Natural killer cell (primary cell): Measurements from ENCODE around the gene EPHA10. TPM values are rescaled to one million over a fixed set of nuclear protein-coding genes. Genes with fewer than 3 reads are reported as not detected.

Source experiments
- ATAC-seq, 3 donors: fragments of 150-1000 bp in 2 of 3; fragments of 200-7000 bp in 1 of 3; cut with Tn5 transposase; 1 replicate in 1 of 3; 2 replicates in 2 of 3; pipeline ENCODE4 v1.10.0; 2021; ENCODE audit warnings: mild to moderate bottlenecking in 2 of 3, moderate library complexity in 2 of 3
- DNase-seq, 2 donors: peaks; one replicate each; pipeline versions ENCODE4 v3.0.0 to v3.0.0-alpha.2; 2013 to 2021; ENCODE audit warnings: mixed read lengths in 1 of 2
- H3K27ac ChIP-seq: one replicate; pipeline ENCODE4 v1.5.1; 2013; ENCODE audit warnings: mild to moderate bottlenecking, low read length
- H3K27me3 ChIP-seq: one replicate; pipeline ENCODE4 v1.6.1; 2013; ENCODE audit warnings: low read length; ENCODE audit not compliant: control insufficient read depth, insufficient read depth
- H3K36me3 ChIP-seq: one replicate; pipeline ENCODE4 v1.6.1; 2013; ENCODE audit warnings: low read length; ENCODE audit not compliant: control insufficient read depth, insufficient read depth
- H3K4me1 ChIP-seq: one replicate; pipeline ENCODE4 v1.6.1; 2013; ENCODE audit warnings: low read length; ENCODE audit not compliant: control insufficient read depth, insufficient read depth
- H3K4me3 ChIP-seq: one replicate; pipeline ENCODE4 v1.5.1; 2013; ENCODE audit warnings: low read length
- H3K9me3 ChIP-seq: one replicate; pipeline ENCODE4 v1.6.1; 2013; ENCODE audit warnings: low read length; ENCODE audit not compliant: control insufficient read depth, insufficient read depth
- H3K27ac Mint-ChIP-seq, 2 donors: one replicate each; pipeline ENCODE4 v1.8.0; 2022; ENCODE audit warnings: mild to moderate bottlenecking in 2 of 2, mixed read lengths in 2 of 2, moderate library complexity in 1 of 2
- H3K27me3 Mint-ChIP-seq, 2 donors: one replicate each; pipeline ENCODE4 v1.8.0; 2022; ENCODE audit warnings: low read depth in 2 of 2, mixed read lengths in 2 of 2
- H3K36me3 Mint-ChIP-seq: one replicate; pipeline ENCODE4 v1.8.0; 2022; ENCODE audit warnings: mixed read lengths
- H3K4me1 Mint-ChIP-seq, 2 donors: one replicate each; pipeline ENCODE4 v1.8.0; 2022; ENCODE audit warnings: mixed read lengths in 2 of 2
- H3K4me3 Mint-ChIP-seq: one replicate; pipeline ENCODE4 v1.8.0; 2022; ENCODE audit warnings: mild to moderate bottlenecking, moderate library complexity, mixed read lengths
- H3K9me3 Mint-ChIP-seq, 2 donors: one replicate each; pipeline ENCODE4 v1.8.0; 2022; ENCODE audit warnings: mixed read lengths in 2 of 2
- CTCF ChIP-seq: fragments of 200-600 bp; IDR thresholded peaks from one replicate; pipeline ENCODE4 v1.8.0; 2022; ENCODE audit warnings: antibody characterized with exemption
- WGBS: methylation state at CpG from one replicate; pipeline ENCODE4 v1.1.7; 2013; ENCODE audit warnings: missing lambda C conversion rate; ENCODE audit not compliant: insufficient coverage; 5-methylcytosine and 5-hydroxymethylcytosine counted together
- intact Hi-C: fragments of 100-400 bp; cut with micrococcal nuclease; formaldehyde crosslinking; loops from one replicate; pipeline ENCODE4 v1.14.2; 2022
- total RNA-seq, 4 donors: library from RNA; stranded (reverse); fragments of 120-200 nt in 1 of 4; gene quantifications; one replicate each; pipeline versions ENCODE4 v1.2.3 to v1.2.4, GENCODE V29; 2013 to 2022

The EPHA10 gene
- total RNA-seq, 3 donors from 2014 or later (not counting 1 experiment from before 2014, with no cell fraction given) = not detected

GRCh38 chr1:37807555-37808368 is 42.8 kb upstream of the EPHA10 start, which contains the start of the genes C1orf122 and YRDC:
C1orf122 (plus strand) TSS chr1:37807790; CDS start chr1:37808405, 615 bp downstream.
YRDC (minus strand) TSS chr1:37808208; CDS start chr1:37808180, 28 bp downstream.
- Mint-ChIP-seq H3K4me1 (peaks cover 24 to 28% of the 10 kb centered on the region in 2 donors), H3K4me3 (peak within 1 kb of the TSS; percentile 98), H3K9me3 (no peaks in the 10 kb centered on the region), H3K36me3 (peaks cover 7% of the 10 kb centered on the region), H3K27ac (peak within 1 kb of the TSS; percentile 91 to 98), H3K27me3 (no peaks in the 10 kb centered on the region)
- ATAC-seq (peak; percentile 90 to 96 (median 92)), DNase-seq (peak; percentile 87 to 94)
- Histone ChIP-seq H3K9me3 (no peaks in the 10 kb centered on the region), H3K4me3 (peak within 1 kb of the TSS; percentile 79), H3K27ac (peak within 1 kb of the TSS; percentile 79), H3K36me3 (peaks cover 29% of the 10 kb centered on the region), H3K4me1 (peaks cover 20% of the 10 kb centered on the region), H3K27me3 (no peaks in the 10 kb centered on the region)
- under 1% methylated on average over 95 of the region's 95 CpGs for WGBS
- TF ChIP-seq CTCF = no peak
- intact Hi-C loops = no loop called here

- no peak for DNase-seq
- peak overlapping the region; percentile 75 for H3K27ac ChIP-seq
- no peak for ATAC-seq
- no peak for TF ChIP-seq CTCF
- no peaks in the 10 kb centered on the region for H3K9me3 ChIP-seq
- peaks cover 12% of the 10 kb centered on the region for H3K36me3 Mint-ChIP-seq
- H3K9me3 Mint-ChIP-seq = no peaks in the 10 kb centered on the region
- peaks cover 27 to 32% of the 10 kb centered on the region in 2 donors for H3K4me1 Mint-ChIP-seq
- H3K27me3 Mint-ChIP-seq = no peaks in the 10 kb centered on the region
- H3K4me3 Mint-ChIP-seq = peak overlapping the region; percentile 86
- H3K27me3 ChIP-seq = no peaks in the 10 kb centered on the region
- H3K4me3 ChIP-seq = peak overlapping the region; percentile 79
- 17% methylated on average over 9 of the region's 9 CpGs for WGBS
- peaks cover 20% of the 10 kb centered on the region for H3K4me1 ChIP-seq
- peaks cover 34% of the 10 kb centered on the region for H3K36me3 ChIP-seq
- intact Hi-C loops = no loop called here
- peak overlapping the region; percentile 91 to 98 for H3K27ac Mint-ChIP-seq
These were observed 42.3 kb upstream of the EPHA10 start for GRCh38 chr1:37807220-37807554.

GRCh38 chr1:37802439-37802838 is 37.5 kb upstream of the EPHA10 start:
- peak overlapping the region in 1 of 2 donors; percentile 54 for H3K27ac Mint-ChIP-seq
- no peak overlapping the region for H3K4me3 Mint-ChIP-seq
- no peaks in the 10 kb centered on the region for H3K9me3 ChIP-seq
- H3K4me3 ChIP-seq = no peak overlapping the region
- H3K4me1 Mint-ChIP-seq = peaks cover 12 to 13% of the 10 kb centered on the region in 2 donors
- no peaks in the 10 kb centered on the region for H3K27me3 Mint-ChIP-seq
- H3K27ac ChIP-seq = no peak overlapping the region
- no peaks in the 10 kb centered on the region for H3K27me3 ChIP-seq
- WGBS = 93% methylated on average over 1 of the region's 1 CpG
- H3K9me3 Mint-ChIP-seq = no peaks in the 10 kb centered on the region
- ATAC-seq (no peak), DNase-seq (no peak)
- H3K4me1 ChIP-seq = peaks cover 10% of the 10 kb centered on the region
- TF ChIP-seq CTCF = no peak
- H3K36me3 Mint-ChIP-seq = peaks cover 12% of the 10 kb centered on the region
- H3K36me3 ChIP-seq = peaks cover 50% of the 10 kb centered on the region
- intact Hi-C loops = no loop called here
